ENCODE measurements around the gene ECHDC3.

DNA sequence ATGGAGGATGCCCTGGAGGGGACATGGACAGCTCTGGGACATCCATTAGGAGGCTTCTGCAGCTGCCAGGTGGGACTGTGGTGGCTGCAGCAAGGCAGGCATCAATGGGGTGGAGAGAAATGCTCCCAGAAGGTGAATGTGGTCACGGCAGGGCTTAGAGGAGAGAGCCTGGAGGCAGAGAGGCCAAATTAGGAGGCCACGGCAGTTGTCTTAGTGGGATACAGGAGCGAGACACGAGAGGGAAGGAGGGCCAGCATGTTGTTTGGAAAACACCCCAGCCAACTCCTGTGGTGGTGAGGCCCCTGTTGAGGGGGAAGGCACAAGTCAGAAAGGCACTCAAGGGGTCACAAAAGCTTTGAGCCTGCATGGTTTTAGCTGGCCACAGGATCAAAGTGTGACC lies 14.6 kb upstream of the ECHDC3 start:
- no peak for TF ChIP-seq POLR2A (IDR thresholded peaks at IDR 0.05)
- TF ChIP-seq, protein P1, sequence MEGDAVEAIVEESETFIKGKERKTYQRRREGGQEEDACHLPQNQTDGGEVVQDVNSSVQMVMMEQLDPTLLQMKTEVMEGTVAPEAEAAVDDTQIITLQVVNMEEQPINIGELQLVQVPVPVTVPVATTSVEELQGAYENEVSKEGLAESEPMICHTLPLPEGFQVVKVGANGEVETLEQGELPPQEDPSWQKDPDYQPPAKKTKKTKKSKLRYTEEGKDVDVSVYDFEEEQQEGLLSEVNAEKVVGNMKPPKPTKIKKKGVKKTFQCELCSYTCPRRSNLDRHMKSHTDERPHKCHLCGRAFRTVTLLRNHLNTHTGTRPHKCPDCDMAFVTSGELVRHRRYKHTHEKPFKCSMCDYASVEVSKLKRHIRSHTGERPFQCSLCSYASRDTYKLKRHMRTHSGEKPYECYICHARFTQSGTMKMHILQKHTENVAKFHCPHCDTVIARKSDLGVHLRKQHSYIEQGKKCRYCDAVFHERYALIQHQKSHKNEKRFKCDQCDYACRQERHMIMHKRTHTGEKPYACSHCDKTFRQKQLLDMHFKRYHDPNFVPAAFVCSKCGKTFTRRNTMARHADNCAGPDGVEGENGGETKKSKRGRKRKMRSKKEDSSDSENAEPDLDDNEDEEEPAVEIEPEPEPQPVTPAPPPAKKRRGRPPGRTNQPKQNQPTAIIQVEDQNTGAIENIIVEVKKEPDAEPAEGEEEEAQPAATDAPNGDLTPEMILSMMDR (IDR thresholded peaks at IDR 0.05) = no peak

All from breast epithelium (tissue), 3 donors.